ENCODE measurements around the gene SLC17A4.

The SLC17A4 gene

DNA sequence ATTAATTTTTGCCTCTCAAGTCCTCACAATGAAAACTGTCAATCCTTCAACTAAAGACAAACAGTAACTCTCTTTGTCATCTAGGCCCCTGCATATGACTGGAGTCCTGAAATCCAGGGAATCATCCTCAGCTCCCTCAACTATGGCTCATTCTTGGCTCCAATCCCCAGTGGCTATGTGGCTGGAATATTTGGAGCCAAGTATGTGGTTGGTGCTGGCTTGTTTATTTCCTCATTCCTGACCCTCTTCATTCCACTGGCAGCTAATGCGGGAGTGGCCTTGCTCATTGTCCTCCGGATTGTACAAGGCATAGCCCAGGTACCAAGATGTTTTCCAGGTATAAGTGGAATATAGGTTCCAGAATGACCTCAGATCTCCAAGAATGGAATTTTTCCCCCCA, 15.4 kb downstream of the SLC17A4 start:
- no peak overlapping the region for H3K4me3 ChIP-seq (ENCODE audit: low read length)
- no peaks in the 10 kb centered on the region for H4K20me1 ChIP-seq (ENCODE audit: insufficient read depth, low read length)
- TF ChIP-seq, protein P1, sequence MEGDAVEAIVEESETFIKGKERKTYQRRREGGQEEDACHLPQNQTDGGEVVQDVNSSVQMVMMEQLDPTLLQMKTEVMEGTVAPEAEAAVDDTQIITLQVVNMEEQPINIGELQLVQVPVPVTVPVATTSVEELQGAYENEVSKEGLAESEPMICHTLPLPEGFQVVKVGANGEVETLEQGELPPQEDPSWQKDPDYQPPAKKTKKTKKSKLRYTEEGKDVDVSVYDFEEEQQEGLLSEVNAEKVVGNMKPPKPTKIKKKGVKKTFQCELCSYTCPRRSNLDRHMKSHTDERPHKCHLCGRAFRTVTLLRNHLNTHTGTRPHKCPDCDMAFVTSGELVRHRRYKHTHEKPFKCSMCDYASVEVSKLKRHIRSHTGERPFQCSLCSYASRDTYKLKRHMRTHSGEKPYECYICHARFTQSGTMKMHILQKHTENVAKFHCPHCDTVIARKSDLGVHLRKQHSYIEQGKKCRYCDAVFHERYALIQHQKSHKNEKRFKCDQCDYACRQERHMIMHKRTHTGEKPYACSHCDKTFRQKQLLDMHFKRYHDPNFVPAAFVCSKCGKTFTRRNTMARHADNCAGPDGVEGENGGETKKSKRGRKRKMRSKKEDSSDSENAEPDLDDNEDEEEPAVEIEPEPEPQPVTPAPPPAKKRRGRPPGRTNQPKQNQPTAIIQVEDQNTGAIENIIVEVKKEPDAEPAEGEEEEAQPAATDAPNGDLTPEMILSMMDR (IDR thresholded peaks at IDR 0.05; ENCODE audit: low read depth, low read length): no peak
- TF ChIP-seq EZH2phosphoT487 (IDR thresholded peaks at IDR 0.05; ENCODE audit: low read depth): no peak
- no peak overlapping the region for H2AFZ ChIP-seq (ENCODE audit: low read depth, low read length)
- H3K9me3 ChIP-seq (ENCODE audit: insufficient read depth, low read length): no peaks in the 10 kb centered on the region
- no peaks in the 10 kb centered on the region for H3K4me1 ChIP-seq (ENCODE audit: low read length)
- no peak overlapping the region for H3K27ac ChIP-seq (ENCODE audit: low read length)
- H3K4me2 ChIP-seq (ENCODE audit: low read length): no peak overlapping the region
- no peak overlapping the region for H3K9ac ChIP-seq (ENCODE audit: low read length)
- H3K27me3 ChIP-seq (ENCODE audit: low read depth, low read length): no peaks in the 10 kb centered on the region
- no peaks in the 10 kb centered on the region for H3K79me2 ChIP-seq (ENCODE audit: low read length)
- no peaks in the 10 kb centered on the region for H3K36me3 ChIP-seq (replicated peaks; ENCODE audit: low read depth, low read length)

GRCh38 chr6:25774120-25774715, 19.7 kb downstream of the SLC17A4 start:
- TF ChIP-seq EZH2phosphoT487 (IDR thresholded peaks at IDR 0.05; ENCODE audit: low read depth): no peak
- TF ChIP-seq, protein P1 (IDR thresholded peaks at IDR 0.05; ENCODE audit: low read depth, low read length): no peak
- Histone ChIP-seq H3K27ac (ENCODE audit: low read length) (no peak overlapping the region), H3K27me3 (ENCODE audit: low read depth, low read length) (no peaks in the 10 kb centered on the region), H3K9me3 (ENCODE audit: insufficient read depth, low read length) (no peaks in the 10 kb centered on the region), H2AFZ (ENCODE audit: low read depth, low read length) (no peak overlapping the region), H4K20me1 (ENCODE audit: insufficient read depth, low read length) (no peaks in the 10 kb centered on the region), H3K4me2 (ENCODE audit: low read length) (no peak overlapping the region), H3K79me2 (ENCODE audit: low read length) (no peaks in the 10 kb centered on the region), H3K4me3 (ENCODE audit: low read length) (no peak overlapping the region), H3K36me3 (replicated peaks; ENCODE audit: low read depth, low read length) (no peaks in the 10 kb centered on the region), H3K4me1 (ENCODE audit: low read length) (no peaks in the 10 kb centered on the region), H3K9ac (ENCODE audit: low read length) (no peak overlapping the region)

DNA sequence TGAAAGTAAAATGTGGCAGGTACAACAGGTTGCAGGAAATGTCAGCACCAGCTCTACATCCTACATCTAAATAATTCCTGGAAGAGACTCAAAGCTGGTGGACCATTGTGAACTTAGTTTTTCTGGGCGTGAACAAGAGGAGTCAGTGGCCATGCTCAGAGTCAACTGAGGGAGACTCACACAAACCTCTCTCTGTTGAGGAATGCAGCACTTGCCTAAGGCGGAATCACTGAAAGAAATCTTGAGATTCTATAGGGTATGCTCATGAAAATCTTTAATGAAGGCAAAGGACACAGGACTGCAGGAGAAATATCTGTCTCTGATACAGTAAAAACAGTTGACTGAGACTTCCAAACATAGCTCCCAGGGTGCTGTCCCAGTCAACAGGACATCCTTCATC, 22.5 kb downstream of the SLC17A4 start:
- TF ChIP-seq, protein P1 (IDR thresholded peaks at IDR 0.05; ENCODE audit: low read depth, low read length): no peak
- no peak for TF ChIP-seq EZH2phosphoT487 (IDR thresholded peaks at IDR 0.05; ENCODE audit: low read depth)

DNA sequence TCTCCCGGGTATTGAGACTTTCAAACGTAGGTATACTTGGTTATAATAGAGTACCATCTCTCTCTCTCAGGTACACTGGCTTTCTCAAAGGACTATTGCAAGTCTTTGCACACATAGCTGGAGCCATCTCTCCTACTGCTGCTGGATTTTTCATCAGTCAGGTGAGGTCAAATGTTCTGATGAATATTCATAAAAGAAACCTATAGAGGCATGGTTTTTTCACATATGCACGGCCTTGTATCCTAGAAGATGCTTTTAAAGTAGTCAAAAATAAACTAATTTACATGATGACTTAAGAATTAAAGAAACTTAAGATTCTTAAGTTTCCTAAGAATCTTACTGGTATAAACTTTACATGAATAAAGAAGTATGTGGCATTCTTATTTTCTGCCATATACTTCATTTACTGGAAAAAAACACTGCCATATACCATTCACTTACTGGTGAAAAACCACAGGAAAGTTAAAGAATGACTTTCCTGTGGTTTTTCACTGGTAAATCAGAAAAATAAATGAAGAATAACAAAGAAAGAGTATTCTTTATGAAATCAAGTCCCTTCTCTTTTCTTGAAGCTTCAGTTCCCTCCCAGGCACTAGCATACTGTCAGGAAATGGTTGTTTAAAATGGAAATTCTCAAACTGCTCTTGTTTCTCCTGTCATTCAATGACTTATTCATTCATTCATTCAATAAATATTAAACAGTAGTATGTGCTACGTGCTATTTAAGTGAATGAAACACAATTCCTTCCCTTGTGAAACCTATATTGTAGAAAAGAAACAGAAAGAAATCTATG, 23.5 kb downstream of the SLC17A4 start:
- Histone ChIP-seq H3K4me3 (ENCODE audit: low read length) (no peak overlapping the region), H3K27ac (ENCODE audit: low read length) (no peak overlapping the region), H3K4me1 (ENCODE audit: low read length) (no peaks in the 10 kb centered on the region), H3K36me3 (replicated peaks; ENCODE audit: low read depth, low read length) (no peaks in the 10 kb centered on the region), H3K4me2 (ENCODE audit: low read length) (no peak overlapping the region), H3K9ac (ENCODE audit: low read length) (no peak overlapping the region), H3K27me3 (ENCODE audit: low read depth, low read length) (no peaks in the 10 kb centered on the region), H3K9me3 (ENCODE audit: insufficient read depth, low read length) (no peaks in the 10 kb centered on the region), H3K79me2 (ENCODE audit: low read length) (no peaks in the 10 kb centered on the region), H2AFZ (ENCODE audit: low read depth, low read length) (no peak overlapping the region), H4K20me1 (ENCODE audit: insufficient read depth, low read length) (no peaks in the 10 kb centered on the region)
- TF ChIP-seq, protein P1 (IDR thresholded peaks at IDR 0.05; ENCODE audit: low read depth, low read length): no peak
- TF ChIP-seq EZH2phosphoT487 (IDR thresholded peaks at IDR 0.05; ENCODE audit: low read depth): no peak

More for the DNA sequence above, 22.5 kb downstream of the SLC17A4 start:
- Histone ChIP-seq H3K36me3 (replicated peaks; ENCODE audit: low read depth, low read length) (no peaks in the 10 kb centered on the region), H3K27ac (ENCODE audit: low read length) (no peak overlapping the region), H3K4me3 (ENCODE audit: low read length) (no peak overlapping the region), H3K9ac (ENCODE audit: low read length) (no peak overlapping the region), H3K79me2 (ENCODE audit: low read length) (no peaks in the 10 kb centered on the region), H2AFZ (ENCODE audit: low read depth, low read length) (no peak overlapping the region), H3K27me3 (ENCODE audit: low read depth, low read length) (no peaks in the 10 kb centered on the region), H3K9me3 (ENCODE audit: insufficient read depth, low read length) (no peaks in the 10 kb centered on the region), H4K20me1 (ENCODE audit: insufficient read depth, low read length) (no peaks in the 10 kb centered on the region), H3K4me2 (ENCODE audit: low read length) (no peak overlapping the region), H3K4me1 (ENCODE audit: low read length) (no peaks in the 10 kb centered on the region)

Measured in OCI-LY3 (cell line).